Stimulated activated CD4-positive, alpha-beta T cell treated with anti-CD3 and anti-CD28 coated beads, Interleukin-2, amount 100 ng/mL, for 48 hours (primary cell): Measurements from ENCODE around the gene ZKSCAN5.
A peak's percentile ranks its signal among the peaks of the same experiment; 100 is the strongest.
"Not testable (repeated sequence)": the region's sequence is repeated elsewhere in the genome, so short reads cannot be mapped to it uniquely, and the experiment has no call there.

ENCODE experiments used
- DNase-seq, 2 donors: peaks; one replicate each; pipeline ENCODE4 v3.0.0-alpha.2; 2020

ZKSCAN5 gene

GRCh38 chr7:99557196-99557607 is 52.7 kb downstream of the ZKSCAN5 start:
- no peak for DNase-seq

DNA sequence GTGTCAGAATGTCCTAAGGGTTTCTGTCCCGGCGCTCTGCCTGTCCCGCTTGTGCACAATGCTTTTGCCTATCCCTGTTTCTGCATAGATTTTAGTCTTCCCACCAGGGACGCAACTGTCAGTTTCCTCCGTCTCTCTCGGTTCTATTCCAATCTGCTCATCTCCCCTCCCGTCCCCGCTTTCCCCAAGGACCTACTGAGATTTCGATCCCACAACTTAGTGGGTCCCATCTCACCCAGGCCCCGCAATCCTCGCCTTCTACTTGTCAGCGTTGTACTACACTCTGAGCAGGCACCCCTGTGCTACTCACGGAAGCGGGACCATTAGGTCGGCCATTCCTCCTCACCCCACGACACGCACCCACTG is 53.5 kb downstream of the ZKSCAN5 start:
- DNase-seq, result no peak

- peak; percentile 71 to 76 for DNase-seq
Observed at GRCh38 chr7:99558306-99559174, 54.1 kb downstream of the ZKSCAN5 start, which contains the start of gene ZNF655. Gene ZNF655 (plus strand): TSS chr7:99558642. CDS start chr7:99560560, 1,918 bp downstream.

DNA sequence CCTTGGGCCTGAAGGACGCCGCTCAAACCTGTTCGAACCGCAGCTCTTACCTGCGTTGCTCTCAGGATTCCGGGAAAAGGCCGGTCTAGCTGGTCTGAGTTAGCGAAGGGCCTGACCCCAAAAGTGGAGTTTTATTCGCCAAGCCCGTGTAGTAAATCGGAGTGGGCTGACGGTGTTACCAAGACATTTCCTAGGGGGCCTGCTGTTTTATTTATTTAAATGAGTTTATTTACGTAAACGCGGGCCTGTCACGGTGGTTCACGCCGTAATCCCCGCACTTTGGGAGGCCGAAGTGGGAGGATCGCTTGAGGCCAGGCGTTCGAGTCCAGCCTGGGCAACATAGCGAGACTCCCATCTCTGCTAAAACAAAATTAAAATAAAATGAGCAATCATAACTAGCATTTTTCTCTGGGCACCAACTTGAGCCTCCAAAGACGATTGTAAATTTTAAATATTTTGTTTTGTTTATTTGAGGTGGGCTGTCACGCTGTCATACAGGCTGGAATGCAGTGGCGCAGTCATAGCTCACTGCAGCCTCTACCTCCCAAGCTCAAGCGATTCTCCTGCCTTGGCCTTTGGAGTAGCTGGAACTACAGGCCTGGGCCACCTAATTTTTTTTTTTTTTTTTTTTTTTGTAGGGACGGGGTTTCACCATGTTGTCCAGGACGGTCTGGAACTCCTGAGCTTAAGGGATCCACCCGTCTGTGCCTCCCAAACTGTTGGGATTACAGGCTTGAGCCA is 54.9 kb downstream of the ZKSCAN5 start:
- peak in 1 of 2 donors; percentile 9 for DNase-seq

- no peak for DNase-seq
Observed at GRCh38 chr7:99560834-99561736, 56.6 kb downstream of the ZKSCAN5 start.

- no peak for DNase-seq
Observed at GRCh38 chr7:99561737-99562051, 57.2 kb downstream of the ZKSCAN5 start.

- no peak for DNase-seq
Observed at GRCh38 chr7:99562114-99562784, 57.8 kb downstream of the ZKSCAN5 start.

GRCh38 chr7:99562832-99563231 is 58.4 kb downstream of the ZKSCAN5 start:
- peak; percentile 25 to 31 for DNase-seq

DNA sequence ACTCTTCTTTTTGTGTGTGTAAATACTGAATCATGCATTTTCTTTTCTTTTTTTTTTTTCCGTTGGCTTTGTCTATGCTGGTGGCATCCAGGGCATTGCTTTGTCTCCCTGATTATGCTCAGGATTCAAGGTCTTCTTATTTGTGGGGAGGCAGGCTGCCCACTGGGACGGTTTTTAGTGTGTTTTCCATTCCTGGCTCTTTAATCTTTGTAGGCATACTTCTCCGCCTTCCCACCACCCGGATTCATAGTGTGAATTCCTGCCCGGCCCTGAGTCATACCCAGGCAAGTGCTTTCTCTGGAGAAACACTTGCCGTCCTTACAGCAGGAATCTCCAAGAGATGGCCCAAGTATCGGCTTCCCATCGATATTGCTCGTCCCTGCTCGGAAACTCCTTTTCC is 59.2 kb downstream of the ZKSCAN5 start:
- no peak for DNase-seq

DNA sequence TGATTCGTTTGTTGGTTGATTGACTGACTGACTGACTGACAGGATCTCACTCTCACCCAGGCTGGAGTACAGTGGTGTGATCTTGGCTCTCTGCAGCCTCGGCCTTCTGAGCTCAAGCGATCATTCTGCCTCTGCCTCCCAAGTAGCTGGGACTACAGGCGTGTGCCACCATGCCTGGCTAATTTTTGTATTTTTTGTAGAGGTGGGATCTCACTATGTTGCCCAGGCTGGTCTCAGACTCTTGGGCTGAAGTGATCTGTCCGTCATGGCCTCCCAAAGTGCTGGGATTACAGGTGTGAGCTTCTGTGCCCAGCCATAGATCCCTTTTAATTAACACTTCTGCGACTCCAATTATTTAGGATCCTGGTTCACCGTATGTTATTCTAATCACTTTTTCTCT is 64.3 kb downstream of the ZKSCAN5 start:
- DNase-seq, result not testable (repeated sequence)

DNA sequence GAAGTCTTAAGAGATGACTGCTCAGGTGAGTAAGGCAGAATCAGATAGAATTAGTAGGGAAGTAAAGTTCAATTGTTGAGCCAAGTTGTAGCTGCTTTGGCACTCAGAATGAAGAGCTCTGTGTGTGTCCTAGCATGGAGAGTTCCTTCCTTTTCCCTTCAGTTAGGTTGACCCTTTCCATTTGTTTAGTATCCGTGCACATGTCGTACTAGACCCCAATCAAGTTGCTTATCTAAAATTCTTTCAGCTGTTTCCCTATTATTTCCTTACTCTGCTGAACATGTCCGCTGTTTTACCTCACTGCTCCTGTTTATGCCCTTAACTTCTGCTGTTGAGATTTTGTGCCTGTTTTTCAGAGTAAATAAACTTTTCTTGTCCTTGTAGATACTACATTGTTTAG is 67.3 kb downstream of the ZKSCAN5 start:
- no peak for DNase-seq

DNA sequence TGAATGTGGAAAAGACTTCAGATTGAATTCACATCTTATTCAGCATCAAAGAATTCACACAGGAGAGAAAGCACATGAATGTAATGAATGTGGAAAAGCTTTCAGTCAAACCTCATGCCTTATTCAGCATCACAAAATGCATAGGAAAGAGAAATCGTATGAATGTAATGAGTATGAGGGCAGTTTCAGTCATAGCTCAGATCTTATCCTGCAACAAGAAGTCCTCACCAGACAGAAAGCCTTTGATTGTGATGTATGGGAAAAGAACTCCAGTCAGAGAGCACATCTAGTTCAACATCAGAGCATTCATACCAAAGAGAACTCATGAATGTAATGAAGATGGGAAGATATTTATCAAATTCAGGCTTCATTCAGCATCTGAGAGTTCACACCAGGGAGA is 68.8 kb downstream of the ZKSCAN5 start:
- no peak for DNase-seq

- DNase-seq, result no peak
Observed at GRCh38 chr7:99576251-99576650, 71.8 kb downstream of the ZKSCAN5 start.

- no peak for DNase-seq
Observed at GRCh38 chr7:99579281-99579955, 75.0 kb downstream of the ZKSCAN5 start.

DNA sequence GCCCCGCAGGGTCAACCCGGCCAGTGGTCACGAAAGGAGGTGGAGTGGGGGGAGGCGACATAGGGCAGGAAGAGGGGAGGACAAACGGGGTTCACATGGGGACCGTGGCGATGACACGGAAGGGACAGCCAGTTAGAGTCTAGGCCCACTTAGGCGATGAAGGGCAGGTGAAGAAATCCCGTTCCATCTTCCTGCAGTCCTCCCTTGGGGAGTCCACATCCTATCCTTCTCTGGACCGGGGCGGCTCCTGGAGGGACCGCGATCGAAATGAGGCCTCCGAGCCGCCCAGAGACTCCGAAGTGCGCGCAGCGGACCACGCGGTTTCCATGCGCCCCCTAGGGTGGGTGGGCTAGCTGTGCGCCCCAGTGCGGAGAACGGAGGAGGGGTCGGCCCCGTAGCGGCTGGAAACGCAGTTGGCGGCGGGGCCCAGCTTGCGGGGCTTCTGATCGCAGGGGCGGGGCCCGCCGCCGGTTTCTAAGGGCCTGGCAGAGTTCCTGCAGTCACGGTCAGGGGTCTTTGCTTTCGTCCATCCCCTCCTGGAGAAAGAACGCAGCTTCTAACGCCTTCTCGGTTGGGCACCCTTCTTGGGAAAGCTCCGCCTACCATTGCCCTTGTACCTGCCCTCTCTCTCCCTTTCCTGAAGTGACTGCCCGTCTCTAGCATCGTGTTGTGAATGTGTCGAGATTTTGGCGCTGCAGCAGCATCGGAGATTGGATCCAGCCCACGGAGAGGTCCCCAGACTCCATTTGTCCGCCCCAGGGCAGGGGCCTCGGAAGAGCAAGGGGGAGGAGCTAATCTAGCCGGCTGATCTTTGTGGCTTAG is 75.7 kb downstream of the ZKSCAN5 start:
- DNase-seq, result peak; percentile 24 to 44

DNA sequence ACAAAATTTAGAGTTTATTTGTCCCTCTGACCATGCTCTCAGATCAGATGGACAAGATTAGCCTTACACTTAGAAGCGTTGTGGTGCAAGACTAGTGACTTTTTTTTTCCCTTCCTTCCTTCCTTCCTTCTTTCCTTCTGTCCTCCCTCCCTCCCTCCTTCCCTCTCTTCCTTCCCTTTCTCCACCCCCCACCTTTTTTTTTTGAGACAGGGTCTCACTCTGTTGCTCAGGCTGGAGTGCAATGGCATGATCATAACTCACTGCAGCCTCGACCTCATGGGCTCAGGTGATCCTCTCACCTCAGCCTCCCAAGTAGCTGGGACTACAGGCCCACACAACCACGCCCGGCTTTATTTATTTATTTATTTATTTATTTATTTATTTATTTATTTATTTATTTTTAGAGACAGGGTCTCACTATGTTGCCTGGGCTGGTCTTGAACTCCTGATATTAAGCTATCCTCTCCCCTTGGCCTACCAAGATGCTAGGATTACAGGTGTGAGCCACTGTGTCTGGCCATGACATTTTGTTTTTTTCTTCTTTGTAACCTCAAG is 76.4 kb downstream of the ZKSCAN5 start:
- not testable (repeated sequence) for DNase-seq
